Heart left ventricle (tissue), 13 donors: ENCODE results near the gene FCER1G.

Experiments used
- CTCF ChIP-seq, 12 donors: fragments of 200-600 bp; sonication (generic) in 4 of 12; IDR thresholded peaks; one replicate each; pipeline versions ENCODE4 v1.5.0 to v1.8.0; 2018 to 2022; ENCODE audit warnings: antibody characterized with exemption in 12 of 12, mild to moderate bottlenecking in 5 of 12
- POLR2A ChIP-seq, 2 donors: fragments of 450-650 bp; IDR thresholded peaks; one replicate each; pipeline ENCODE4 v1.6.1; 2017; ENCODE audit warnings: antibody characterized with exemption in 2 of 2, mild to moderate bottlenecking in 2 of 2, moderate library complexity in 2 of 2
- donor health status: ischemic (EF 13 %, LVEDD 7.1; RV severe dilation, severe dysfunction).
- donor health status: DM: no; HTN: yes; CAD: no.
- donor health status: DM: no; HTN: no; CAD: no.
- donor health status: ischemic (EF 25% LVEDD 6.9; RV normal size, moderate dysfunction).
- donor health status: ischemic (EF 25% LVEDD 5.7; RV mildly dilated, moderate dysfunction).
- donor health status: ischemic (EF 35%, LVEDD 5.7; RV mildly dilated, moderate dysfunction).
- donor health status: nonischemic (EF 11% LVEDD 7.7; RV severe dilation, severe dysfunction).
- donor health status: DM: yes; HTN: yes; CAD: no.
- donor health status: PGD.
- donor health status: ischemic (EF 29% LVEDD 5.4; RV normal size, mild dysfunction).
- donor health status: nonischemic (EF 23%, LVEDD 6.1; RV moderate dilation, normal function).

- TF ChIP-seq CTCF (IDR thresholded peaks at IDR 0.05) (no peak), POLR2A (IDR thresholded peaks at IDR 0.05) (no peak)
Observed at GRCh38 chr1:161226759-161227158, 11.7 kb downstream of the FCER1G start.
